ENCODE measurements around the gene FUCA2.

The FUCA2 gene

DNA sequence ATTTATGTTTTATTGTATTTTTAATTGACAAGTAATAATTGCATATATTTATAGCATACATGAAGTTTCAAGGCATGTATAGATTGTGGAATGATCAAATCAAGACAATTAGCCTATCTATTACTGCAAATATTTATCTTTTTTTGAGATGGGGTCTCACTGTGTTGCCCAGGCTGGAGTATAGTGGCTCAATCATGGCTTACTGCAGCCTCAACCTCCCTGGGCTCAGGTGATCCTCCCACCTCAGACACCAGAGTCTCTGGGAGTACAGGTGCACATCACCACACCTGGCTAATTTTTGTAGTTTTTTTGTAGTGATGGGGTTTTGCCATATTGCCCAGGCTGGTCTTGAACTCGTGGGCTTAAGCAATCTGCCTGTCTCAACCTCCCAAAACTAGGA, 16.2 kb upstream of the FUCA2 start:
- TF ChIP-seq, protein P1, sequence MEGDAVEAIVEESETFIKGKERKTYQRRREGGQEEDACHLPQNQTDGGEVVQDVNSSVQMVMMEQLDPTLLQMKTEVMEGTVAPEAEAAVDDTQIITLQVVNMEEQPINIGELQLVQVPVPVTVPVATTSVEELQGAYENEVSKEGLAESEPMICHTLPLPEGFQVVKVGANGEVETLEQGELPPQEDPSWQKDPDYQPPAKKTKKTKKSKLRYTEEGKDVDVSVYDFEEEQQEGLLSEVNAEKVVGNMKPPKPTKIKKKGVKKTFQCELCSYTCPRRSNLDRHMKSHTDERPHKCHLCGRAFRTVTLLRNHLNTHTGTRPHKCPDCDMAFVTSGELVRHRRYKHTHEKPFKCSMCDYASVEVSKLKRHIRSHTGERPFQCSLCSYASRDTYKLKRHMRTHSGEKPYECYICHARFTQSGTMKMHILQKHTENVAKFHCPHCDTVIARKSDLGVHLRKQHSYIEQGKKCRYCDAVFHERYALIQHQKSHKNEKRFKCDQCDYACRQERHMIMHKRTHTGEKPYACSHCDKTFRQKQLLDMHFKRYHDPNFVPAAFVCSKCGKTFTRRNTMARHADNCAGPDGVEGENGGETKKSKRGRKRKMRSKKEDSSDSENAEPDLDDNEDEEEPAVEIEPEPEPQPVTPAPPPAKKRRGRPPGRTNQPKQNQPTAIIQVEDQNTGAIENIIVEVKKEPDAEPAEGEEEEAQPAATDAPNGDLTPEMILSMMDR (IDR thresholded peaks at IDR 0.05): no peak
- H3K27ac ChIP-seq: no peak overlapping the region
- no peaks in the 10 kb centered on the region for H3K36me3 ChIP-seq
- H3K4me3 ChIP-seq: no peak overlapping the region
- no peaks in the 10 kb centered on the region for H3K27me3 ChIP-seq
- H3K9me3 ChIP-seq: no peaks in the 10 kb centered on the region
- no peak for DNase-seq
- no peaks in the 10 kb centered on the region for H3K4me1 ChIP-seq
- intact Hi-C loops (cut with DNase I; ENCODE audit: low total_unique reads): no loop called here

DNA sequence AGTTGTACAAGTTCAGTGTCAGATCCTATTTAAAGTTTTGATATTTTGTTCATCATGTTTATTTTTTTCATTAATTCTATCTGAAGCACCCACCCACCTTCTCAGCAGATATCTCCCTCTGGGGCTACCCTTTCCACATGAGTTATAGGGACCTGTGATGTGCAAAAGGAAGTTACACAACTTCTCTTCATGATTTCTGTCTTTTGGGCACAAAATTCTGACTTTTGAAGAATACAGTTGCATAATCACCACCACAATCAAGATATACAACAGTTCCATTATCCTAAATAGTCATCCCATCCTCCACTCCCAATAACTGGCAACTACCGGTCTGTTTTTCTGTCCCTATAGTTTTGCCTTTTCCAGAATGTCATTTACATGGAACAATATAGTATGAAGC, 13.8 kb upstream of the FUCA2 start:
- Histone ChIP-seq H3K36me3 (no peaks in the 10 kb centered on the region), H3K9me3 (no peaks in the 10 kb centered on the region), H3K27me3 (no peaks in the 10 kb centered on the region), H3K4me3 (no peak overlapping the region), H3K4me1 (no peaks in the 10 kb centered on the region), H3K27ac (no peak overlapping the region)
- no peak for DNase-seq
- TF ChIP-seq, protein P1 (IDR thresholded peaks at IDR 0.05): no peak
- intact Hi-C loops (cut with DNase I; ENCODE audit: low total_unique reads): no loop called here

DNA sequence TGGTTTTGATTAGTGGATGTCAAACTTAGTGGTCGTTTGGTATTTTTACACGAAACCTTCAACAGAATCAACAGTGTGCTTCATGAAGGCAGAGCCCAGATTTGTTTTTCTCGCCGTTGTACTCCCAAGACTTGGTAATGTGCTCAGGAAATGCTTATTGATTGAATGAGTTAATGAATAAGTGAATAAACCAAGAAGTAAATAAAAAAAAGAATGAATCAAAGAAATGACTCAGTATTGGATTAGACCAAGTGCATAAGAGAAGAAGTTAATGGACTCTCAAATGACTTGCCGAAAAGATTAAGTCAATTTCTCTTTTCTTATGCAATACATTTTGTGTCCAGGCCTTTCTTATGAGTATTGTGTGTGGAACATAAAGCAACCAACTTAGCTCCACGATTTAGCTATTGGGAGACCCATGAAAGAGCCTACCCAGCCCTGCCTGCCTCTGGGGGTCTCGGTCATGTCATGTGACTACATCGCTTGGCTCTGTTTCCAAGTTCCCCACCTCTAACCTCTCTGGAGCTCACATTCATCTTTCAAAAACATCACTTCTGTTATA, 10.6 kb upstream of the FUCA2 start:
- H3K27me3 ChIP-seq: no peaks in the 10 kb centered on the region
- H3K27ac ChIP-seq: no peak overlapping the region
- TF ChIP-seq, protein P1 (IDR thresholded peaks at IDR 0.05): no peak
- intact Hi-C loops (cut with DNase I; ENCODE audit: low total_unique reads): no loop called here
- H3K4me3 ChIP-seq: no peak overlapping the region
- no peak for DNase-seq
- H3K4me1 ChIP-seq: no peaks in the 10 kb centered on the region
- no peaks in the 10 kb centered on the region for H3K36me3 ChIP-seq
- no peaks in the 10 kb centered on the region for H3K9me3 ChIP-seq

DNA sequence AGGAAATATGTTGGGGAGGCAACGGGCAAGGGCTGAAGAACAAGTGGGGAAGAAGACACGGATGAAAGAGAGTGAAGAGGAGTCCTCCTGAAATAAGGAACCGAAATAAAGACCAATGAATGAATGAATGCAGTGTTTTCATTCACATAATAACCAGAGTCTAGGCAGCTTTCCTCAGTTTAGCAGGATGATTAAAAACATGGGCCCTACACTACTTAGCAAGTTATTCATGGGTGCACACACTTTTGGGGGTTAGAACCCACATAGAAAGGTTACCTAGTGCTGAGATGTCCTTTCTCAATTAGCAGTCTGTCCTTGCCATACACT, 5.9 kb upstream of the FUCA2 start:
- Histone ChIP-seq H3K4me3 (no peak overlapping the region), H3K4me1 (peaks cover 0 to 11% (median 9%) of the 10 kb centered on the region in 4 donors), H3K27ac (no peak overlapping the region), H3K36me3 (no peaks in the 10 kb centered on the region), H3K9me3 (no peaks in the 10 kb centered on the region), H3K27me3 (no peaks in the 10 kb centered on the region)
- intact Hi-C loops (cut with DNase I; ENCODE audit: low total_unique reads): no loop called here
- TF ChIP-seq, protein P1 (IDR thresholded peaks at IDR 0.05): no peak
- no peak for DNase-seq

DNA sequence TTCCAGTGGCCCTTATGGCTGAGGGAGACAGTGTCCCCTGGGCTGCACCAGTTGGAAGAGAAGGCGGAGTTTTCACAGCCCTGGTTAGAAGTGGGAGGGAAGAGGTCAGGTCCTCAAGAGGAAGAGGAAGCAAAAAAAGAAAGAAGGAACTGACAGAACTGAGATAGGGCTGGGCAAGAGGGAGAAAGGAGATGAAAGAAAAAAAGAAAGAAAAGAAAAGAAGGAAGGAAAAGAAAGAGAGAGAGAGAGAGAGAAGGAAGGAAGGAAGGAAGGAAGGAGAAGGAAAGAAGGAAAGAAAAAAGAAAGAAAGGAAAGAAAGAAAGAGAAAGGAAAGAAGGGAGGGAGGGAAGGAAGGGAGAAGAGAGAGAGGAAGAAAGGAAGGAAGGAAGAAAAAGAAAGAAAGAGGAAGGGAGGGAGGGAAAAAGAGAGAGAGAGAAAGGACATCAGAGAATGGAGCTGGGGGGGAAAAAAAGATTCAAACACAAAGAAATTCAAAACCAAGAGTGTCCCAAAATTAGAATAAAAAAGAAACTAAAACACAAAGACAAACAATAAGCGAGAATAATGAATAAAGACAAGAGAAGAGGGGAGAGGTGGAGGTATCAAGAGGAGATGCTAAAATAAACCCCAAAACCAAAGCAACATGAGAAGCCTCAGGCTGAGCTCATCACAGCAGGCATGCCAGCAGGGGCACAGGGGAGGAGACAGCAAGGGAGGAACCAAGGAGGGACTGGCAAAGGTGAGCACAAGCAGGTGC, 5.3 kb upstream of the FUCA2 start:
- H3K4me1 ChIP-seq: peaks cover 0 to 12% (median 10%) of the 10 kb centered on the region in 4 donors
- intact Hi-C loops (cut with DNase I; ENCODE audit: low total_unique reads): no loop called here
- no peak overlapping the region for H3K4me3 ChIP-seq
- H3K36me3 ChIP-seq: no peaks in the 10 kb centered on the region
- H3K27me3 ChIP-seq: no peaks in the 10 kb centered on the region
- DNase-seq: no peak
- H3K9me3 ChIP-seq: no peaks in the 10 kb centered on the region
- TF ChIP-seq, protein P1 (IDR thresholded peaks at IDR 0.05): no peak
- no peak overlapping the region for H3K27ac ChIP-seq

Measured in tibial artery (tissue), 4 donors.